Measurements from ENCODE around the gene FLCN.

DNA sequence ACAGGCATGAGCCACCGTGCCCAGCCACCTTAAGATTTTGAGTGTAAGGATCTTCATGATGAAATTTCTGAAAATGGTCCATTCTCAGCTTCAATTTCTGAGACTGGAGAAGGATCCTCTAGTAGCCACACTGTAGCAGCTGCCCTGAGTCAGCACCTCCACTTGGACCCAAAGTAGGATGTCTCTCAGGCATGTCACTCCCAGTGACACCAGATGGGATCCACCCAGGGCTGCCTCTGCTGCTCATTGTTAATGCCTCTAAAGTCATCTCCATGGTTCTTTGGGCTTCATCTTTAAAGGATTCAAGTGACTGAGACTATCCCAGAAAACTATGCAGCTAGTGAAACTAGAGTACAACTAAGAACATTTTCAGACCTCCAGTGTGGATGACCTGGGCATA, 38.7 kb downstream of the FLCN start:
- TF ChIP-seq PPARA (CRISPR knock-in tag; IDR thresholded peaks at IDR 0.05; ENCODE audit: borderline replicate concordance) = no peak
- TF ChIP-seq ESRRG (CRISPR knock-in tag; IDR thresholded peaks at IDR 0.05) = no peak
- no peak for TF ChIP-seq GLIS3 (CRISPR knock-in tag; IDR thresholded peaks at IDR 0.05)
- TF ChIP-seq, protein P1, sequence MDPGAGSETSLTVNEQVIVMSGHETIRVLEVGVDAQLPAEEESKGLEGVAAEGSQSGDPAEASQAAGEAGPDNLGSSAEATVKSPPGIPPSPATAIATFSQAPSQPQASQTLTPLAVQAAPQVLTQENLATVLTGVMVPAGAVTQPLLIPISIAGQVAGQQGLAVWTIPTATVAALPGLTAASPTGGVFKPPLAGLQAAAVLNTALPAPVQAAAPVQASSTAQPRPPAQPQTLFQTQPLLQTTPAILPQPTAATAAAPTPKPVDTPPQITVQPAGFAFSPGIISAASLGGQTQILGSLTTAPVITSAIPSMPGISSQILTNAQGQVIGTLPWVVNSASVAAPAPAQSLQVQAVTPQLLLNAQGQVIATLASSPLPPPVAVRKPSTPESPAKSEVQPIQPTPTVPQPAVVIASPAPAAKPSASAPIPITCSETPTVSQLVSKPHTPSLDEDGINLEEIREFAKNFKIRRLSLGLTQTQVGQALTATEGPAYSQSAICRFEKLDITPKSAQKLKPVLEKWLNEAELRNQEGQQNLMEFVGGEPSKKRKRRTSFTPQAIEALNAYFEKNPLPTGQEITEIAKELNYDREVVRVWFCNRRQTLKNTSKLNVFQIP (CRISPR knock-in tag; IDR thresholded peaks at IDR 0.05; ENCODE audit: borderline replicate concordance, low read depth) = no peak
- no peak for TF ChIP-seq PATZ1 (CRISPR knock-in tag; IDR thresholded peaks at IDR 0.05; ENCODE audit: borderline replicate concordance)
- TF ChIP-seq RARB (CRISPR knock-in tag; IDR thresholded peaks at IDR 0.05) = no peak
- TF ChIP-seq ZFP3 (CRISPR knock-in tag; IDR thresholded peaks at IDR 0.05) = no peak
- TF ChIP-seq, protein P2, sequence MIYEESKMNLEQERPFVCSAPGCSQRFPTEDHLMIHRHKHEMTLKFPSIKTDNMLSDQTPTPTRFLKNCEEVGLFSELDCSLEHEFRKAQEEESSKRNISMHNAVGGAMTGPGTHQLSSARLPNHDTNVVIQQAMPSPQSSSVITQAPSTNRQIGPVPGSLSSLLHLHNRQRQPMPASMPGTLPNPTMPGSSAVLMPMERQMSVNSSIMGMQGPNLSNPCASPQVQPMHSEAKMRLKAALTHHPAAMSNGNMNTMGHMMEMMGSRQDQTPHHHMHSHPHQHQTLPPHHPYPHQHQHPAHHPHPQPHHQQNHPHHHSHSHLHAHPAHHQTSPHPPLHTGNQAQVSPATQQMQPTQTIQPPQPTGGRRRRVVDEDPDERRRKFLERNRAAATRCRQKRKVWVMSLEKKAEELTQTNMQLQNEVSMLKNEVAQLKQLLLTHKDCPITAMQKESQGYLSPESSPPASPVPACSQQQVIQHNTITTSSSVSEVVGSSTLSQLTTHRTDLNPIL (CRISPR knock-in tag; IDR thresholded peaks at IDR 0.05; ENCODE audit: low read depth) = no peak
- no peak for TF ChIP-seq ARNTL (CRISPR knock-in tag; IDR thresholded peaks at IDR 0.05; ENCODE audit: borderline replicate concordance, low read depth)
- no peak for TF ChIP-seq CSDC2 (CRISPR knock-in tag; IDR thresholded peaks at IDR 0.05)
- TF ChIP-seq CSRNP3 (CRISPR knock-in tag; IDR thresholded peaks at IDR 0.05) = no peak
- no peak for TF ChIP-seq BACH2 (CRISPR knock-in tag; IDR thresholded peaks at IDR 0.05; ENCODE audit: borderline replicate concordance)
- TF ChIP-seq, protein P3, sequence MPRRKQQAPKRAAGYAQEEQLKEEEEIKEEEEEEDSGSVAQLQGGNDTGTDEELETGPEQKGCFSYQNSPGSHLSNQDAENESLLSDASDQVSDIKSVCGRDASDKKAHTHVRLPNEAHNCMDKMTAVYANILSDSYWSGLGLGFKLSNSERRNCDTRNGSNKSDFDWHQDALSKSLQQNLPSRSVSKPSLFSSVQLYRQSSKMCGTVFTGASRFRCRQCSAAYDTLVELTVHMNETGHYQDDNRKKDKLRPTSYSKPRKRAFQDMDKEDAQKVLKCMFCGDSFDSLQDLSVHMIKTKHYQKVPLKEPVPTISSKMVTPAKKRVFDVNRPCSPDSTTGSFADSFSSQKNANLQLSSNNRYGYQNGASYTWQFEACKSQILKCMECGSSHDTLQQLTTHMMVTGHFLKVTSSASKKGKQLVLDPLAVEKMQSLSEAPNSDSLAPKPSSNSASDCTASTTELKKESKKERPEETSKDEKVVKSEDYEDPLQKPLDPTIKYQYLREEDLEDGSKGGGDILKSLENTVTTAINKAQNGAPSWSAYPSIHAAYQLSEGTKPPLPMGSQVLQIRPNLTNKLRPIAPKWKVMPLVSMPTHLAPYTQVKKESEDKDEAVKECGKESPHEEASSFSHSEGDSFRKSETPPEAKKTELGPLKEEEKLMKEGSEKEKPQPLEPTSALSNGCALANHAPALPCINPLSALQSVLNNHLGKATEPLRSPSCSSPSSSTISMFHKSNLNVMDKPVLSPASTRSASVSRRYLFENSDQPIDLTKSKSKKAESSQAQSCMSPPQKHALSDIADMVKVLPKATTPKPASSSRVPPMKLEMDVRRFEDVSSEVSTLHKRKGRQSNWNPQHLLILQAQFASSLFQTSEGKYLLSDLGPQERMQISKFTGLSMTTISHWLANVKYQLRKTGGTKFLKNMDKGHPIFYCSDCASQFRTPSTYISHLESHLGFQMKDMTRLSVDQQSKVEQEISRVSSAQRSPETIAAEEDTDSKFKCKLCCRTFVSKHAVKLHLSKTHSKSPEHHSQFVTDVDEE (CRISPR knock-in tag; IDR thresholded peaks at IDR 0.05) = no peak
- no peak for TF ChIP-seq TOX (CRISPR knock-in tag; IDR thresholded peaks at IDR 0.05; ENCODE audit: borderline replicate concordance)
